Right lobe of liver (tissue), 4 donors: Measurements from ENCODE around the gene INSR.

ENCODE experiments used
- CTCF ChIP-seq, 4 donors: fragments of 200-600 bp in 3 of 4; fragments of 450-650 bp in 1 of 4; IDR thresholded peaks; one replicate each; pipeline versions ENCODE4 v1.5.1 to v1.8.0; 2016 to 2022; ENCODE audit warnings: antibody characterized with exemption in 4 of 4, mild to moderate bottlenecking in 2 of 4
- POLR2A ChIP-seq: fragments of 450-650 bp; IDR thresholded peaks from one replicate; pipeline ENCODE4 v1.6.1; 2017; ENCODE audit warnings: antibody characterized with exemption, mild to moderate bottlenecking
- donor health status: DM: no; HTN: no; CAD: no.
- donor health status: DM: no; HTN: no; CAD: no.
- donor health status: DM: no; HTN: yes; CAD: no.

GRCh38 chr19:7224209-7224686, 70.0 kb downstream of the INSR start:
- no peak for TF ChIP-seq CTCF (IDR thresholded peaks at IDR 0.05)
- TF ChIP-seq POLR2A = no peak
